IPS DF 6.9 (cell line): ENCODE results near the gene PRDX5.

Source experiments
- DNase-seq: peaks from one replicate; pipeline ENCODE4 v3.0.0-alpha.2; 2013; ENCODE audit warnings: low read depth, low spot score
- H3K27ac ChIP-seq: one replicate; pipeline ENCODE4 v1.5.1; 2013; ENCODE audit warnings: low read length, control low read depth
- H3K27me3 ChIP-seq: 2 replicates; pipeline ENCODE4 v1.6.1; 2013; ENCODE audit warnings: mild to moderate bottlenecking, low read length; ENCODE audit not compliant: control insufficient read depth, insufficient read depth
- H3K36me3 ChIP-seq: 2 replicates; pipeline ENCODE4 v1.6.1; 2013; ENCODE audit warnings: low read length; ENCODE audit not compliant: control insufficient read depth, insufficient read depth
- H3K4me1 ChIP-seq: 2 replicates; pipeline ENCODE4 v1.6.1; 2013; ENCODE audit warnings: low read length; ENCODE audit not compliant: control insufficient read depth, insufficient read depth
- H3K4me3 ChIP-seq: 2 replicates; pipeline ENCODE4 v1.5.1; 2013; ENCODE audit warnings: mild to moderate bottlenecking, low read length
- H3K9me3 ChIP-seq: 2 replicates; pipeline ENCODE4 v1.6.1; 2013; ENCODE audit warnings: low read length, inconsistent platforms; ENCODE audit not compliant: control insufficient read depth, insufficient read depth
- WGBS: extraction: QIAGEN DNeasy Blood & Tissue Kit; methylation state at CpG from one replicate; pipeline ENCODE4 v1.1.7; 2013; ENCODE audit warnings: mixed read lengths, missing lambda C conversion rate; ENCODE audit not compliant: insufficient read length, insufficient coverage; 5-methylcytosine and 5-hydroxymethylcytosine counted together

Gene PRDX5

DNA sequence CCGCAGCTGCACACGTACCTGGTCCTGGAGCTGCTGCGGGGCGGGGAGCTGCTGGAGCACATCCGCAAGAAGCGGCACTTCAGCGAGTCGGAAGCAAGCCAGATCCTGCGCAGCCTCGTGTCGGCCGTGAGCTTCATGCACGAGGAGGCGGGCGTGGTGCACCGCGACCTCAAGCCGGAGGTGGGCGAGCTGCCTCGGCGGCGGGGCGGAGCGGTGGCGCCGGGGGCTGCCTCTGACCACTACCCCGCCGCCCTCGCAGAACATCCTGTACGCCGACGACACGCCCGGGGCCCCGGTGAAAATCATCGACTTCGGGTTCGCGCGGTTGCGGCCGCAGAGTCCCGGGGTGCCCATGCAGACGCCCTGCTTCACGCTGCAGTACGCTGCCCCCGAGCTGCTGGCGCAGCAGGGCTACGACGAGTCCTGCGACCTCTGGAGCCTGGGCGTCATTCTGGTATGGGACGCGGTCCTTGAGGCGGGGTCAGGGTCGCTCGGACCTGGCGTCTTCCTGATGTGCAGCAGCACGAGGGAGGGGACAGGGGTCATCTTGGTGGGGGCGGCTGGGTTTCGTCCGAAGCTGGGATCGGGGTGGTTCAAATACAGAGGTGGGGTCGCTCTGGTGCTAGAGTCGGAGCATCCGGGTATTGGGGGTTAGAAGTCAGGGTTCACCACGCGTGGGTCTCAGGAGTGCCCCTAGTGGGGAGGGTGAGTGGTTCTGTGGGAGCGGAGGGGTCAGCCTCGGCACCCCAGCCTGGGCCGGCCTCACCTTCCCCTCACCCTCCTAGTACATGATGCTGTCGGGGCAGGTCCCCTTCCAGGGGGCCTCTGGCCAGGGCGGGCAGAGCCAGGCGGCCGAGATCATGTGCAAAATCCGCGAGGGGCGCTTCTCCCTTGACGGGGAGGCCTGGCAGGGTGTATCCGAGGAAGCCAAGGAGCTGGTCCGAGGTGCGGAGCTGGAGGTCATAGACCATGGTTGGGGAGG lies 51.8 kb downstream of the PRDX5 start:
- WGBS, result no CpG with 5 or more reads among the region's 82 CpGs
- Histone ChIP-seq H3K9me3 (no peaks in the 10 kb centered on the region), H3K4me3 (no peak overlapping the region), H3K36me3 (peaks cover 4% of the 10 kb centered on the region), H3K4me1 (0 out of 2 replicates have a peak, but pooled peaks cover 2% of the 10 kb centered on the region), H3K27me3 (no peaks in the 10 kb centered on the region), H3K27ac (no peak overlapping the region)
- no peak for DNase-seq

GRCh38 chr11:64371201-64371600 lies 53.3 kb downstream of the PRDX5 start:
- no peaks in the 10 kb centered on the region; the same call in 1 of the 2 replicates for H3K36me3 ChIP-seq
- H3K27ac ChIP-seq, result no peak overlapping the region
- no peak for DNase-seq
- 0 out of 2 replicates have a peak, but pooled peaks cover 2% of the 10 kb centered on the region for H3K4me1 ChIP-seq
- no peaks in the 10 kb centered on the region for H3K27me3 ChIP-seq
- WGBS, result no CpG with 5 or more reads among the region's 22 CpGs
- H3K9me3 ChIP-seq, result no peaks in the 10 kb centered on the region
- H3K4me3 ChIP-seq, result no peak overlapping the region
